GM21786 (cell line): ENCODE measurements around the gene OGFOD2.
A peak's percentile ranks its signal among the peaks of the same experiment; 100 is the strongest.
"Not testable (repeated sequence)": the region's sequence is repeated elsewhere in the genome, so short reads cannot be mapped to it uniquely, and the experiment has no call there.

ENCODE experiments used
- ATAC-seq: cut with Tn5 transposase; IDR thresholded peaks from one replicate; pipeline ENCODE4 v1.9.1; 2021; ENCODE audit not compliant: unreplicated experiment

OGFOD2 gene

GRCh38 chr12:122974892-122975789 is at the start of gene OGFOD2:
TSS of gene OGFOD2 (plus strand) at chr12:122975244. CDS start at chr12:122975252, 8 bp downstream.
- peak; percentile 75 for ATAC-seq

- no peak for ATAC-seq
These were observed 47.2 kb upstream of the OGFOD2 start for GRCh38 chr12:122927756-122928403.

GRCh38 chr12:122928404-122929147 is 46.5 kb upstream of the OGFOD2 start:
- no peak for ATAC-seq

GRCh38 chr12:122929148-122929538 is 45.9 kb upstream of the OGFOD2 start:
- no peak for ATAC-seq

- no peak for ATAC-seq
These were observed 45.2 kb upstream of the OGFOD2 start for GRCh38 chr12:122929812-122930211.

GRCh38 chr12:122932207-122932606 is 42.8 kb upstream of the OGFOD2 start:
- ATAC-seq: no peak

- no peak for ATAC-seq
These were observed 40.3 kb upstream of the OGFOD2 start for GRCh38 chr12:122934722-122935121.

- ATAC-seq: no peak
These were observed 39.7 kb upstream of the OGFOD2 start for GRCh38 chr12:122935318-122935717.

- ATAC-seq: no peak
These were observed 37.4 kb upstream of the OGFOD2 start for GRCh38 chr12:122937622-122938091.

GRCh38 chr12:122939125-122939524 is 35.9 kb upstream of the OGFOD2 start:
- no peak for ATAC-seq

- ATAC-seq: not testable (repeated sequence)
These were observed 33.7 kb upstream of the OGFOD2 start for GRCh38 chr12:122941351-122941750.

- no peak for ATAC-seq
These were observed 32.4 kb upstream of the OGFOD2 start for GRCh38 chr12:122942637-122943036.

- no peak for ATAC-seq
These were observed 31.8 kb upstream of the OGFOD2 start for GRCh38 chr12:122943196-122943595.

GRCh38 chr12:122944605-122945592 is 30.1 kb upstream of the OGFOD2 start:
- ATAC-seq: no peak

GRCh38 chr12:122946690-122947341 is 28.2 kb upstream of the OGFOD2 start:
- peak; percentile 67 for ATAC-seq

- no peak for ATAC-seq
These were observed 27.7 kb upstream of the OGFOD2 start for GRCh38 chr12:122947352-122947792.

- ATAC-seq: no peak
These were observed 26.4 kb upstream of the OGFOD2 start for GRCh38 chr12:122948605-122949004.

- ATAC-seq: no peak
These were observed 25.6 kb upstream of the OGFOD2 start for GRCh38 chr12:122949405-122949804.

GRCh38 chr12:122949816-122950675 is 25.0 kb upstream of the OGFOD2 start:
- no peak for ATAC-seq
